Endothelial cell (in vitro differentiated cells): ENCODE data around the gene SPACA6. TPM values are rescaled to one million over a fixed set of nuclear protein-coding genes. Genes with fewer than 3 reads are reported as not detected.
A peak's percentile ranks its signal among the peaks of the same experiment; 100 is the strongest.

Source experiments
- DNase-seq: peaks from one replicate; pipeline ENCODE4 v3.0.0; 2021; ENCODE audit warnings: low spot score
- H3K27ac Mint-ChIP-seq: one replicate; pipeline ENCODE4 v1.8.0; 2021; ENCODE audit warnings: mixed read lengths, inconsistent platforms; ENCODE audit not compliant: unreplicated experiment
- H3K27me3 Mint-ChIP-seq: one replicate; pipeline ENCODE4 v1.8.0; 2021; ENCODE audit warnings: mild to moderate bottlenecking, moderate library complexity, mixed read lengths, inconsistent platforms; ENCODE audit not compliant: unreplicated experiment
- H3K36me3 Mint-ChIP-seq: one replicate; pipeline ENCODE4 v1.8.0; 2021; ENCODE audit warnings: mild to moderate bottlenecking, low read depth, mixed read lengths, inconsistent platforms; ENCODE audit not compliant: unreplicated experiment
- H3K4me1 Mint-ChIP-seq: one replicate; pipeline ENCODE4 v1.8.0; 2021; ENCODE audit warnings: mild to moderate bottlenecking, mixed read lengths, inconsistent platforms; ENCODE audit not compliant: unreplicated experiment
- H3K4me3 Mint-ChIP-seq: one replicate; pipeline ENCODE4 v1.8.0; 2021; ENCODE audit warnings: mild to moderate bottlenecking, mixed read lengths, inconsistent platforms; ENCODE audit not compliant: unreplicated experiment
- H3K9me3 Mint-ChIP-seq: one replicate; pipeline ENCODE4 v1.8.0; 2021; ENCODE audit warnings: mixed read lengths, inconsistent platforms; ENCODE audit not compliant: unreplicated experiment
- CTCF ChIP-seq: fragments of 200-600 bp; sonication (generic); IDR thresholded peaks from one replicate; pipeline ENCODE4 v1.5.0; 2021; ENCODE audit warnings: antibody characterized with exemption; ENCODE audit not compliant: unreplicated experiment
- total RNA-seq: library from RNA; stranded (reverse); fragmentation: NEBNext Ultra II Directional; extraction: Animal tissue kit (Norgen Biotek cat#: 25700); gene quantifications from one replicate; pipeline ENCODE4 v1.2.1, GENCODE V29; 2021; ENCODE audit not compliant: unreplicated experiment

SPACA6 gene
- total RNA-seq, 1 donor from 2014 or later = 12.9 TPM

DNA sequence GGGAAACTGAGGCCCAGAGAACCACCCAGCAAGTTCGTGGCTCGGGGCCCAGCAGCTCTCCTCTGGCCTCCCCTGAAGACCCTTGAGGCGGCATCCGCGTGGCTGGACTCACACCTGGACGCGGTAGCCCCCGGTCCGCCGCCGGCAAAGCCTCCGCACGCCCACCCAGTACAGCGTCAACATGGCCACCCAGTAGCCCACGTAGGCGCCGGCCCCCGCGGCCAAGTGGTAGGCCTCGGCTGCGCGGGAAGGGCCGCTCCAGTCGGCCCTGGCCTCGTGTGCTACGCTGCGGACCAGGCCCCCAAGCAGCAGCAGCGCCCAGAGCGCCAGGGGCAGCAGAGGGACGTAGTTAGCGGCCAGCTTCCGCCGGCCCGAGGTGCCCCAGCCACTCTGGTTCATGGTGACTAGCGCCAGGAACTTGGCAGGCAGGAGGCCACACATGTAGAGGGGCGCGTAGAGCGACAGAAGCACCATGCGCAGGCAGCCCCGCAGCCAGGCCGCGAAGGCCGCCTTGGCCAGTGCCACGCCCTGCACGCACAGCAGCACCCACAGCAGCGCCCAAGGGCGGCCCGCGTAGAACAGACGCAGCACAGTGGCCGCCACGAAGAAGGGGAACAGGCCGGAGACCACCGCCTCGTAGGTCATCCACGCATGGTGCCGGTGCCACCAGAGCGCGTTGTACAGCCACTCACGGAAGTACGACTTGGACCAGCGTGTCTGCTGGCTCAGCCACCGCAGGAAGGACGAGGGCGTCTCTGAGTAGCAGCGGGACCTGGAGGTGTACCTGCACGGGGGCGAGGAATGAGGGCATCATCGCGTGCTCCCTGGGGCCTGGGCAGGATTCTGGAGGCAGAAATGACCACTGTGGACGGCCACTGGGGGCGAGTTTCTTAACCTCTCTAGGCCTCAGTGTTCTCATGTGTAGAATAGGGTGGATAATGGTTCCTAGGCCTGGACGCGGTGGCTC is 20.5 kb downstream of the SPACA6 start:
- TF ChIP-seq CTCF = no peak
- Mint-ChIP-seq H3K9me3 (no peaks in the 10 kb centered on the region), H3K4me3 (no peak overlapping the region), H3K27ac (no peak overlapping the region), H3K4me1 (peaks cover under 1% of the 10 kb centered on the region), H3K36me3 (peaks cover 5% of the 10 kb centered on the region), H3K27me3 (peaks cover 15% of the 10 kb centered on the region)
- DNase-seq = no peak

DNA sequence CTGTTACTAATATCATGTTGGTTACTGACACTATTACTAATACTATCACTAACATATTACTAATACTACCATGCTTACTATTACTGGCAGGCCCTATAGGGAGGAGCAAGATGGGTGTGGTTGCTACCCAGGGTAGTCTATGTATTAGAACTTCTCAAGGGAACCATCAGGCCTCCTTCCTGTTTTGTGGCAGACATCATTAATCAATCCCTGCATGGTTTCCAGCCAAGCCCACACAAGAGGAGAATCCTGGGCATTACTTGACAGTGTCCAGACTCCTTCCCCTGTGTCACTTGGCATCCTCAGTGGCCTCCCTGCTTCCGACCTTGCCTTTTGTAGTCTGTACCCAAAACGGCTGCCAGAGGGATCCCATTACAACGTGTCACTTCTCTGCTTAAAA is 21.7 kb downstream of the SPACA6 start:
- H3K9me3 Mint-ChIP-seq = no peaks in the 10 kb centered on the region
- H3K4me1 Mint-ChIP-seq = peaks cover 3% of the 10 kb centered on the region
- peaks cover 8% of the 10 kb centered on the region for H3K36me3 Mint-ChIP-seq
- H3K4me3 Mint-ChIP-seq = no peak overlapping the region
- H3K27ac Mint-ChIP-seq = no peak overlapping the region
- TF ChIP-seq CTCF = no peak
- peaks cover 21% of the 10 kb centered on the region for H3K27me3 Mint-ChIP-seq
- DNase-seq = no peak

GRCh38 chr19:51715850-51716249 is 22.7 kb downstream of the SPACA6 start:
- Mint-ChIP-seq H3K27ac (no peak overlapping the region), H3K27me3 (peaks cover 19% of the 10 kb centered on the region), H3K36me3 (peaks cover 8% of the 10 kb centered on the region), H3K9me3 (no peaks in the 10 kb centered on the region), H3K4me1 (peaks cover 3% of the 10 kb centered on the region), H3K4me3 (no peak overlapping the region)
- no peak for TF ChIP-seq CTCF
- DNase-seq = no peak

DNA sequence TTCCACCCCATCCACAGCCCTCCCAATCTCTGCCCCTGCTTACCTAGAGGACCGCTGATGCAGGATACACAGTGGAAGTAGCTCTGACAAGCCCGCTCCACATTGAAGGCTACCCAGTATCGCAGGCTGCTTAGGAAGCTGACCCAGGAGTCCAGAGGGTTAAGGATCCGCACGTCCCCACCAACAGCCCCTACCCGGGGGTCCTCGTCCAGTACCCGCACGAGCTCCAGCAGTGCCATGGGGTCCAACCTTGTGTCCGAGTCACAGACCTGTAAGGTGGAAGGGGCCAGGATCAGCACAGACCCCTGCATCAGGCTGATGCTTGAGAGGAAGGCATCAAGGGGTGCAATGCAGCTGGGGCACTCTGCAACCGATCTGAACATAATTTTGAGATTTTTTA is 23.8 kb downstream of the SPACA6 start:
- H3K36me3 Mint-ChIP-seq = peaks cover 8% of the 10 kb centered on the region
- H3K27me3 Mint-ChIP-seq = peaks cover 19% of the 10 kb centered on the region
- H3K9me3 Mint-ChIP-seq = no peaks in the 10 kb centered on the region
- H3K4me3 Mint-ChIP-seq = no peak overlapping the region
- DNase-seq = no peak
- TF ChIP-seq CTCF = no peak
- peaks cover 3% of the 10 kb centered on the region for H3K4me1 Mint-ChIP-seq
- H3K27ac Mint-ChIP-seq = no peak overlapping the region

DNA sequence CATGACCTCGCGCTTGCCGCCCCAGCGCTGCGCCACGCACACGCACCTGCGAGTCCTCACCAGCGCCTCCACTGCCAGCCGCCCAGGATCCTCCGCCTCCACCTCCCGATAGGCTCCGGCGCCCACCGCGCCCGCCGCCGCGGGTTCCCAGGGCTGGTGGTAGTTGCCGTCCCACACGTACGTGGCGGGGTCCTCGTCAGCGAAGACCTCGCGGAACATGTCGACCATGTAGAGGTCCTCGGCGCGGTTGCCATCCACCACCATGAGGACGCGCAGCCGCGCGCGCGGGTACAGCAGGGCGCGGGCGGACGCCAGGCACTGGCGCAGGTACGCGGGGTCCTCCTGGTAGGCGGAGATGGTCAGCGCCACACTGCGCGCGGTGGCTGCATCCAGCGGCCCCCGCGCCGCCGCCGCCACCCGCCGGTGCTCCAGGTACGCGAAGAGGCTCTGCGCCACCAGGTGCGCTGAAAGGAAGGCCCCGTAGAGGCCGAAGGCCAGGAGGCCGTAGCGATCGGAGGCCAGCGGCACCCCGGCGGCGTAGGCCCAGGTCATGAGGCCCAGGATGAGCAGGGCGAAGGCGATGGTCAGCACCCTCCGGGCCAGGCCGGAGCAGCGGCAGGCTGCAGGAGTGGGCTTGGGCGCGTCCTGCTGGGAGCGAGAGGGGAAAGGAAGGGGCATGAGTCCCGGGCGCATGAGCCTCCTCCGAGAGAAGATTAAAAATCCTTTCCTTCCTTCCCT is 26.3 kb downstream of the SPACA6 start:
- no peak for TF ChIP-seq CTCF
- H3K9me3 Mint-ChIP-seq = no peaks in the 10 kb centered on the region
- peaks cover 16% of the 10 kb centered on the region for H3K27me3 Mint-ChIP-seq
- H3K36me3 Mint-ChIP-seq = peaks cover 8% of the 10 kb centered on the region
- DNase-seq = no peak
- no peak overlapping the region for H3K27ac Mint-ChIP-seq
- H3K4me1 Mint-ChIP-seq = peaks cover 3% of the 10 kb centered on the region
- peak overlapping the region; percentile 48 for H3K4me3 Mint-ChIP-seq
